HS-5 (cell line): ENCODE measurements around the gene NPC2.

Experiments used
- DNase-seq: peaks from one replicate; pipeline ENCODE4 v3.0.0-alpha.2; 2012; ENCODE audit warnings: low read depth

The NPC2 gene

DNA sequence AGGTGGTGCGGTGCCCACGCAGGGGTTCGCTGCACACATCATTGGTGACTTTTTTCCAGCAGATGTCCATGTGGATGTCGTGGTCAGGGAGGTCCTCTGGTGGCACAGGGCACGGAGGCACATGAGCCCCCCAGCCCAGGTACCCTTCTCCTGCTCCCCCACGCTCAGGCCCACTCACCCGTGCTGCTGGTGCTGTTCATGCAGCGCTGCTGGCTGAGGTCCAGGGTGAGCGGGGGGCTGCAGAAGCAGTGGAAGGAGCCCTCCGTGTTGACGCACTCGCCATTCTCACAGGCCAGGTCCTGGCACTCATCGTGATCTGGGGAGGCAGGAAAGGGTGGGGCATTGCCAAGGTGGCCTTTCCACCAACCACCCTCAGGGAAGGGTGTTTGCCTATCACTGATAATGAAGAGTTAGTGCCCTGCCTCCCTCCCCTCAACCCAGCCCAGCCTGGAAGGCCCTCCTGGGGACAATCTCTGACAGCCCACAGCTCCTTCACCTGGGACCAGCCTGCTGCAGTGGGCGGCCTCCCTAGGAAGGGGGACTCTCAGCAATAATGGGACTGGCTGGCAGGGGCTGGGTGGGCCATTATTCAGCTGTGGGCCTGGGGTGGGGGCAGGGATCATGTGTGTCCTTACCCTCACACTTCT, 10.3 kb upstream of the NPC2 start:
- no peak for DNase-seq

DNA sequence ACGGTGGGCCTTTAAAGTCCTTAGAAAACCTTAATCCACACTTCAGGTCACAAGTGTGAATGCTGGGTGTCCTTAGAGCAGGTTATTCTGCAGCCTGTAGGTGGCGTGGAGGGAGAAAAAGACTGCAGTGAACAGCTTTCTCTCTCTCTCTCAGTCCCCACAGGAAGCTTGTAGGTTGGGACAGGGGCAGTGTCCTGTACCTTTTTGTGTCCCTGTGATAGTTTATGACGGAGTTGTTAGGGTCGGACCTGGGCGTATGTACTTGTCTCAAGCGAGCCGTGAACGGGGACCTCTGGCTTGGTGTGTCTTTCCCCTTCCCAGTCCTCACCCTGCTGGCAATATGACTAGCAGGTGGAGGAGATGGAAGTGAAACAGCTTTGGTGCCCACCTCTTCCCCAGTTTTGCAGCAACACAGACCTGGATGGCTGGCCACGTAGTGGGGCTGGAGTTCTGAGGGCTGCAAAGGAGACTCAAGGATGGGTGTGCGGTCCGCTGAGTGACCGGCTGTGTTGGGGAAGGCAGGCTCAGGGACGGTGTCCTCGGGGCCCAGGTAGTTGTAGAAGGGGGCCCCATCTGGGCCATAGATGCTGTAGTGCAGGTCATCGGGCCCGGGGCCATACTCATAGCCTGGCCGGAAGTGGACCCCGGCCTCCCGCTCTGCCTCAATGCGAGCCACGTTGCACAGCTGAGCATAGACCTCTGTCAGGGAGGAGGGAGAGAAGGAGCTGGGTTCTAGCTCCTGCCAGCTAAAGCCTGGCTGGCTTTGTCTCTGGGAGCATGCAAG, 9.3 kb upstream of the NPC2 start:
- DNase-seq, result no peak

DNA sequence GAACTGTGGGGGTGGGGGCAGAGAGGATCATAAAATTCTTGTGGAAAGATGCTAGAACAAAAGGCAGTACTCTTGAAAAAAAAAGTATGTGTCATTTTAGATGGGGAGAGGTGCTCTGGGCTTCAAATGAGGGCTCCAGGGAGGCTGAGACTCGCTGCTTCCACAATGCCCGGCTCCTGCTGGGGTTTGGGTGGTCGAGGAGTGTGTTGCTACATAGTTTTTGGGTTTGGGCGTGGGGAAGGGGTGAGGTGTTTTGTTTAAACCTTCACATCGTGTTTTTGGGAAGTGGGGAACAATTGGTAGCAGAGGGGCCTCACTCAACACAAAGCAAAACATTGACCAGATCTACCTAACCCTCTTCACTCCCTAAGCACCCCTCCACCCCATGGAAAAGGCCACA, 8.6 kb upstream of the NPC2 start:
- DNase-seq, result no peak

DNA sequence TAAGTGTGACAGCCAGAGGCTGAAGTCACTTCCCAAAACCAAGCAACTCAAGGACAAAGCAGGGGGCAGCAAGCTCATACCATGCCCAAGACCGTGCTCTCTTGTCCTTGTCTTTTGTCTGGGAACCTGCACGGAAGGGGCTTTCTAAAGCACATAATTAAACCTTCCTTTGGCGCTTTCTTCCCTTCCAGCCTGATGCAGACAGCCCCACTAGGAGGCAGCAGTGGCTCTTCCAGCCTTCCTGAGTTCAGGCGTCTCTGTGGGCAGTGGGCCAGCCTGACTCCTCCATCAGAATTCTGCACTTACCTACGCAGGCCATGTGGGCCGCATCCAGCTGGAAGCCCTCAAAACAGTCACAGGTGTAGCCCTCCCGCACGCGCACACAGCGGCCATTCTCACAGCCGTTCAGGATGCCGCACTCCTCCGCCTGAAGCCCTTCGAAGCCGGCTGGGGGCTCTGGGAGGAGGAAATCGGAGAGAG, 8.1 kb upstream of the NPC2 start:
- DNase-seq, result no peak

DNA sequence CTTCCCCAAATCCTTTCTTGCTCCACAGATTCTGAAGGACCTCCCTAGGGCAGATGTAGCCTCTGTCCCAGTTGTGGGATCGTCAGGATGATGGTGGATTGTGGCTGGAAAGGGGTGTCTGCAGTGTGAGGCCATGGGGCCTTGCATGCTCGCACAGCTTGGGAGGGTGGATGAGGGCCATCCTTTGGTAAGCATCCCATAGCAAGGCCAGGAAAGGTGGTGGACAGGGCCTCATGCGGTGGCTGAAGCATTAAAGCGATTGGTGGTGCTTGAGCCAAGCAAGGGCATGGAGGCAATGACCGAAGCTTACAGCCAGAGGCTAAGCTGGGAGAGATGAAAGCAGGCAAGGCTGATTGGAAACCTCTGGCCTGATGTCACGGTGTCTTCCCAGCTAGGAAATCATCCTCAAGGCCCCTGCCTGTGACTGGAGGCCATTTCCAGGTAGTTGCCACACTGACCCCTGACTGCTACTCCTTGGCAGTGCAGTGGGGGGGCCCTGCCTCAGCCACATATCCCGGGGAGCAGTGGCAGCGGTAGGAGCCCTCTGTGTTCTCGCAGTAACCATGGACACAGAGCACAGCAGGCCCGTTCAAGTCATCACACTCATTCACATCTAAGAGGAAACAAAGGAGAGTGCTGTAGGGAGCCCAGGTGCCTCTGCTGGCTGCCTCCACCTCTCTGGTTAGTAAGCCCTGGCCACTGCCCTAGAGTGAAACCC, 7.5 kb upstream of the NPC2 start:
- no peak for DNase-seq

DNA sequence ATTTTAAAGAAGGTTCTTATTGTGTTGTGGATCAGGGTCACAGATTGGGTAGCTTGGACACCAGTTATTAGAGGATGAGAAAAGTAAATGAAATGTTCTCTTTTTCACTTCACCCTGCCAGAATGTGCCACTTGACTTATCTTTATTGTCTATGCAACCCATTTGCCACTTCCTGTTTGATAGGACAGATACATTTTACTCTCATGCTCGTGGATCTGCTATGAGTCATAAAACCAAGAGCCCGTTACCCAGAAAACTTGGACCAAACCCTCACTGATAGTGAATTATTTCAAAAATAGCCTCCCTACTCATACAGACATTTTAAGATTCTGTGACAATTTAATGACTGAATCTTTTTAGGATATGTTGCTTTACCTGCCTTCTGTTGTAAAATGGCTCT, 2.3 kb upstream of the NPC2 start:
- no peak for DNase-seq

DNA sequence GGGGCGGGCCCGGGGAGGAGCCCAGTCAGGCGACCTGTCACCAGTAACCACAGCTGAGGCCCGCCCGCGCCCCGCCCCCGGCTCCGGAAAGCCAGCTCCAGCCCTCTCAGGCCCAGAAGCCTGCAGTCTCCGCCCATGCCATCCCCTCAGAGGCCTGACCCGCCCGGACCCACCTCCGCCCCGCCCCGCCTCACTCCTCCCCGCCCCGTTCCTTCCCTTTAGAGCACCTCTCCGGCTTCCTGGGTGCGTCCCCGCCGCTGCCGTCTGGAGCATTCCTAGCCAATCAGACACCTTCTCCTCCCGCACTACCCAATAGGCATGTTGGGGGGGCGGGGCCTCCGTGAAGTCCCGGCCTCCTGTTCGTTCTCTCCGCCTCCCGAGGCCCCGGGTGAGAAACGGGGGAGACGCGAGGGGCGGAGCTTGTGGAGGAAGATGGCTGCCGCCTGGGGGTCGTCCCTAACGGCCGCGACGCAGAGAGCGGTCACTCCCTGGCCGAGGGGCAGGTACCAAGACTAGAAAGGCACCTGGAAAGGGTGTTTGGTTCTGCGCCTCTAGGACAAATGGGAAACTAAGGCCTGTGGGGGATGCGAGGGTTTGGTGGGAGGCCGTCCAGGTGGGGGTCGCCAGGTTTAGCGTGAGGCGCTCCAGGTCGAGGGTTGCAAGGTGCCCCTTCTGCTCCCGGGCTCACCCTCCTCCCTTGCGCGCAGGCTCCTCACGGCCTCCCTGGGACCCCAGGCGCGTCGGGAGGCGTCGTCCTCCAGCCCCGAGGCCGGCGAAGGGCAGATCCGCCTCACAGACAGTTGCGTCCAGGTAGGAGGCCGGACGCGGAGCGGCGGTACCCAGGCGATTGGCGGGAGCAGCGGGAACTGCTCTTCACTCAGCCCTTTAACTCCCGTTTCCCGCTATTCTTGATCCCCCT, 497 bp upstream of the NPC2 start, which contains the start of gene ISCA2:
ISCA2 (plus strand) TSS at position 423 of the 919 bp plus-strand sequence; CDS start at position 433, 10 bp downstream.
- peak; percentile 90 for DNase-seq

DNA sequence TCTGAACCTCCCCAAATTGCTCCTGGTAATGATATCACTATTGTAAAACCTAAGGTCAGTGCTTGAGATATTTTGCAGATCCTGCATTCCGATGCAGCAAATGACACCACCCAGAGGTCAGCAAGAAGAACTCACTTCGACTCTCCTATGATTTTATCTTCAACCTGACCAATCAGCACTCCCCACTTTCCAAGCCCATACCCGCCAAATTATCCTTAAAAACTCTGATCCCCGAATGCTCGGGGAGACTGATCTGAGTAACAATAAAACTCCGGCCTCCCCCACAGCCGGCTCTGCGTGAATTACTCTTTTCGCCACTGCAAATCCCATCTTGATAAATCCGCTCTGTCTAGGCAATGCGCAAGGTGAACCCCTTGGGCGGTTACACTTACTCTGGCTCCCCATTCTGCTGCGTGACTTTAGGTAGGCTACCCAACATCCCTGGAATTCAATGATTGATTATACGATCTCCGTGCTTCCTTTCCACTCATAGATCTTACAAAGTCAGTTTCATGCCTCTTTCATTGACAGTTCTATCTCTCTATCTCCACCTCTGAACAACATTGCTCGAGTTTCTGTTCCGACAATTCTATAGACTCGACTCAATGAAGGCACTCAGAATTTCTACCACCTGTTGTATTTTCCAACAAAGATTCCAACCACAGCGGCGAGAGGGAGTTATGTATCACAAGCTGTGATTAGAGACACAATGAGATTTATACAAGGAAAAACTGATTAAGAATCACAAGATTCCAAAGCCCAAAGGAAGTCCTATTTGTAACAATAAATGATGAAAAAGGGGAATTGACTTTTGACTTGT, 939 bp downstream of the NPC2 start:
- DNase-seq, result no peak

DNA sequence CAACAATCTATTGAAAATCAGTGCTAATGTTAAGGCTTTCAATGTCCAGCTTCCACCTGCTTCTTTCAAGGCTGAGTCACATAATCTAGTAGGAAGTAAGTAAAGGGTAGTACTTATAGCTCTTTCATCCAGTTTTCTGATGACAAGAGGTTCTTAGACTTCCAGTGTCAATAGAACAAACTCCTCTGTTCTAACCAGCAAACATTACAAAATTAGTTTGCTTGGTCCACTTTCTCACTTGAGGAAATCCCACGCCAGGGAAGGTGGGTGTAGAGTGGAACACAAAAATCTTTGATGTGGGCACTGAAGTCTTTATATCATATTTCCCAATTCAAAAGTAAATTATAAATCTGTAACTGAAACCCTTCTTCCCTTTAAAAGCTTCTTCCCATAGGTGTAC, 2.6 kb downstream of the NPC2 start:
- no peak for DNase-seq

DNA sequence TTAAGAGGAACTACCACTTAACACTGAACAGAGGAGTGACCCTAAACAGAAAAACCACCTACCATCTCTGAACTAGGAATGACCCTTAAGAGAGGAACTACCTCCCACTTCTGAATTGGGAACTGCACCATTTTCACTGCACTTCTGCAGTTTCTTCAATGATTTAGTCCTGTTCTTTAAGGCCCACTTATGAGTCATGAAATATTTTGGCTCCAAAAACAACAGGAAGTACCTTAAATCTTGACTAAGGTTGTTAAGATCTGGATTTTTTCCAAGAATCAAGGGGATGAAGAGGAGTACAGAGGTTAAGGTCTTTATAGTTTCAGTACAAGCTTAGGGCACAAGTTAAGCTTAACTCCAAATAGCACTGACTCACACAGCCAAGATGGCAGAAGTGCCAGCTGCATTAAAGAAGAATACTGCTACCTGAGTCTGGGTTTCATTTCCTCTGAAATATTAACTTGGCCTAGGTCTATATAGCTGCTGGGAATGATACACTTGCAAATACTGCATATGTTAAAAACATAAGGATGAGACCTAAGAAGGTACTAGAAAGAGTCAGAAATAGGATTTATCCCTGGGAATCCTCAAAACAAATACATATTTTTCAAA, 4.2 kb downstream of the NPC2 start:
- peak; percentile 65 for DNase-seq

DNA sequence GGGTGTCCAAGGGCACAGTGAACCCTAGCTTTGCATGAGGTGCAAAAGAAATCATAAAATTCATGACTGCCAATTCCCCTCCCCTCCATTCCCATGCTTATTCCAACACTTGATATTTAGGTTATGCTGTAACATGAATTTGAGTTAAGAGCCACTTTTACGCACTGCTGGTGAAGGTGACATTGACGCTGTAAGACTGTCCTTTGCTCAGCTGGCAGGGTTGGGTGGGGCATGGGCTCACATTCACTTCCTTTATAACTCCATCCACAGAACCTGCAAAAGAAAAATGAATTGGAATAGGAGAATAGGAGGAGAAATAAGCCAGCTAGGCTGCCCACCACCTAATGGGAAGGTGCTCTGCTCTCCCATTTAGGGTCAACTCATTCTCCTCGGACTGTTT, 6.9 kb downstream of the NPC2 start:
- no peak for DNase-seq

DNA sequence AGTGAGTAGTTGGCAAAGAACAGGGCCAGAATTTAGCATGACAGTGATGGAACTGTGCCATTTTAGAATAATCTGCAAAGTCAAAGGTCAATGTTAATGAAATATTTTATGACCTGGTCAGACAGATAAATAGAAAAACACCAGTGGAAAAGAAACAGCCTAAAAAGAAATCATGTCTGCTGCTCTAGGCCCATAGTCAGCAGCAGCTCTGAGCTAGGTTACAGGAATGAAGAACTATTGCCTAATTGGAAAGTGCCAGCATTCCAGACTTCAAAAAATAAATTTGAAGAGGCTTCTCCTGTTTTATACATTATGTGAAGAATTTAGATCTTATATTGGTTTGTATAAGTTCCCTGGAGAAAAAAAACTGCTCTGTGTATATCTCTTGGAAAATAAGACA, 9.8 kb downstream of the NPC2 start:
- no peak for DNase-seq

DNA sequence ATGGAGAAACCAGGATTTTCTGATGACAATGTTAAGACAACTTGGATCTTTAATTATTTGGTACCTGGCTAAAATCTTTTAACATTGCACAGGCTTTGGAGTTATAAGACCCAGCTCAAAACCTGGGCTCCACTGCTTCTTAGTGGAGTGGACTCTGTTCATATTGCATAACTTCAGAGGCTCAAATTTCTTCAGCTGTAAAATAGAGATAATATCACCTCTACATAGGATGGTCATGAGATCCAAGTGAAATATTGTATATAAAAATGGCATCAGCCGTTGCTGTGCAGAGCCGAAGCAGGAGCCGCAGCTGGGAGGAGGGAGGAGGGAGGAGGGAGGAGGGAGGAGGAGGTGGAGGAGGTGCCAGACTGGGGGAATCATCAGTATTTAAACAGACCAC, 10.5 kb downstream of the NPC2 start:
- no peak for DNase-seq

DNA sequence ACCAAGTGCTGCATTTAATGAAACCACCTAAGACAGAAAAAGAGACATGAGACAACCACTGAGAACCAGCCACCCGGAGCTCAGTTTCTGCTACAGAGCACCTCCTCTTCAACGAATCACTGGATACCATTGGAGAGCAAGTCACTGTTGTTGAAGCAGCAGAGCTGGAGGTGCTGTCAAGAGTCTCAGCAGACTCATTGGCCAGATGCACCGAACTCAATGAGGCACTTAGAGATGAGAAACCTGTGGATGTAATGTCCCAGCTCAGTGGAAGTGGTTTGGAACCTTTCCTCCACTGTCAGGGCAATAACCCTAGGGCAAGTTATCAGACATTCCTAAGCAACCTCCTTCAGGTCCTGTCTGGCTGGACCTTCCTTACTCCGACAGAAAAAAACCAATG, 13.1 kb downstream of the NPC2 start:
- DNase-seq, result no peak

DNA sequence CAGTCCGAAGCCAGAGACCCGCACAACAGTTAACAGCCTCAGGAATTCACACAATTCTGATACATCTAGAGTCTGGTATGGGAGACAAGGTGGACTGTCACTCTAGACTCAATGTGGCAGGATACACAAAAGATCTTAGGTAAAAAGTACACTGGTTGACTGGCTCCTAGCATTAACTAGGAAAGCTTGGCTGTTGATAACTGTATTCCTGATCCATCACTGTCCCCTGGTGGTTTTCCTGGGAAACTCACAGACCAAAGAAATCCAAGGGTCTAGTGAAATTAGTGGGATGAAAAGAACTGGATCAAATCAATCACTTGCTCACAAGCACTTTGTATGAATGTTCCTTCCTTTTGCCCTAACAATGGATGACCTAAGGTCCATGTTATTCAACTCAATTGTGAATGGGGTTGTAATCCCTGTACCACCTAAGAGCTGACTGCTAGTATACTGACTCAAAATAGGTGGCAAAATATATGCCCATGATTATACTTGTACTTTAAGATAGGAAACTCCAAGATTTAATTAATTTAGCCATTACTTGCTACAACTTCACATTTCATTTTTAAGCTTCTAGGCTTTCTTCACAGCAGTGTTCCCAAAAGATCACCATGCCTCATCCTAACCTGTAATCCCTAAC, 14.0 kb downstream of the NPC2 start:
- no peak for DNase-seq

DNA sequence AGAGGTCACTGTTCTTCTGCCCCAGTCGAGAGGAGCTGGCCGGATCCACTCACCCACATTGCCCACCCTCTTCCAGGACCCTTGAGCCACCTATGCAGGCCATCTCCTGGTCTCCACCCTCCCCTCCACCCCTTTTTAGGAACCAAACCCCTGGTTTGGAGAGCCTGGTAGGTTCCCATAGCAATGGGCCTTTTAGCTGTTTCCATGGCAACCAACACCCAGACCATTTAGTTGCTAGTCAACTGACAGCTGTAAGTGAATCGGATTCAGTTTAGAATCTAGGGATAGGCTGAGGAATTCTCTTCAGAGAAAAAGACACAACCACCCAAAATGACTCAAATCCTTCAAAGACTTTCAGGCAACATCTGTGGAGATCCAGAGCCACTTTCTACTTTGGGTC, 16.5 kb downstream of the NPC2 start:
- no peak for DNase-seq

DNA sequence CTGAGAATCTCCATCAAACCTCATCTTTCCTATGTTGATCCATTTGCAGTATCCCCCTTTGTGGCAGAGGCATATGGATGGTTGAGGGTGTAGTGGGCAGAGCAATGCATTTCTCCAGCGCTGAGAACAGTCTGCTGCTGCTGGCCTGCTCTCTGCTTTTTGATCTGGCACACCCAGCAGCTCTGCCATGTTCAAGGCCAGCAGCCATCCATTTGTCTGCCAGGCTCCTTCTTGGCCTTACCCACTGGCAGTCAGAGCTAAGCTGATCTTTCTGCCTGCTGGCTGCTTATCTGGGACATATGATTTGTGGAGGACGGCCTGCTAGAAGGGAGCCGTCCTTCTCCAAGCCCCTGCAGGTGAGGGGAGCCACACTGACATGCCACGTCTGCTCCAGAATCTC, 17.0 kb downstream of the NPC2 start:
- DNase-seq, result no peak

DNA sequence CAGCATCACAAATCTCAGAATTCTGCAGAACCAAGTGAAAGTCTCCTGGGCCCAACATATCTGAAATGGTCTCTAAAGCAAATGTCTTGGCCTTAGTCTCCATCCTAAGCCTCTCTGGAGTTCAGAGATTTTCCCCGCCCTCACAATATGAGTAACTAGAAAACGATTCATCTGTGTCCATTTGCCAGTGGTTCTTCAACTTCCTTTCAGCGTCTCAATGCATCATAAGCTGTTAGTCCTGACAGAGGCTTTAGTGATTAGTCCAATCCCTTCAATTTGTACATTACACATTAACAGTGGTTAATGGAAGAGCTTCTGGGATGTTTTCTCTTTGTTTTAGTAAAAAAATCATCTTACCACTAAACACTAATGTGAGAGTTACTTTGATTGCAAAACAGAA, 17.4 kb downstream of the NPC2 start:
- peak; percentile 55 for DNase-seq

DNA sequence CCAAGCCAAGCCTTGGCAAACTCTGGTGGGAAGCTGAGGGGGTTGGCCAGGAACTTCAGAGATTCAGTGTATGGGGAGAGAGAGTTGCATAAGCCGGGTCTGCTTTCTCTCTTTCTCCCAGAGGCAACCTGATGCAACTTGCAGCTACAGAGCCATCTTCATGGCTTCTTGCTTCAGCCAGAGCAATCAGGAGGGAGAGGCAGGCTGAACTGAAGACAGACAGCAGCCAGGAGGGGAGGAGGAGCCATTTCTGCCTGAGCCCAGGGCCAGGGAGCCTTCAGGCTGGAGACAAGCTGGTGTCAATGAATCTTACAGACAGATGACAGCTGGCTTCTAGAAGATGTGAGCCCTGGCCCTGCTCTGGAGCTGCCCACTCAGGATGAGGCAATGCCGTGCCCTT, 18.7 kb downstream of the NPC2 start:
- no peak for DNase-seq

DNA sequence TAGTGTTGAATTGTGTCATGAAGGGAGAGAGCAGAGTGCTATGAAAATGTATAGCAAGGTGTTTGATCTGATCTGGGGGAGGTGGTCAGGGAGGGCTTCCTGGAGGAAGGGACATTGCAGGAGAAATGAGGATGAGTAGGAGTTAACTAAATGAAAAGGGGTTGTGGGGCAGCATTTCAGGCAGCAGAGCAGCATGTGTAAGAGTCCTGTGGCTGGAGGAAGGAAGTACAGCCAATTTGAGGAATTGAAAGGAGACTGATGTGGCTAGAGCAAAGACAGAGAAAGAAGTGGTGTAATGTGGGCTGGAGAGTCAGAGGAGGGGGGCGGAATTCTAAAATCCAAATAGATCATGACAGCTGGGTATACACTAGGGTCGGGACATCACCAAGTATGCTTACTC, 20.5 kb downstream of the NPC2 start:
- DNase-seq, result no peak
